Measurements from ENCODE around the gene GAGE2A. TPM values are rescaled to one million over a fixed set of nuclear protein-coding genes. Genes with fewer than 3 reads are reported as not detected.

The GAGE2A gene
- total RNA-seq, 4 donors from 2014 or later, result not detected

- WGBS, 2 donors, result 47 to 67% methylated on average over 7 of the region's 7 CpGs
Measured at GRCh38 chrX:49610718-49611310, 21.5 kb downstream of the GAGE2A start.

GRCh38 chrX:49618574-49618973 is 29.3 kb downstream of the GAGE2A start:
- TF ChIP-seq CTCF (IDR thresholded peaks at IDR 0.05) (no peak), POLR2A (IDR thresholded peaks at IDR 0.05) (no peak)
- intact Hi-C loops (cut with DNase I; ENCODE audit: low total_unique reads), result no loop called here
- 80 to 89% methylated on average over 2 of the region's 2 CpGs for WGBS, 2 donors
- DNase-seq (ENCODE audit: low spot score in 2 of 2), result no peak
- H3K4me3 ChIP-seq (ENCODE audit: low read depth, poor library complexity, severe bottlenecking), result no peak overlapping the region

More at GRCh38 chrX:49610718-49611310, 21.5 kb downstream of the GAGE2A start:
- DNase-seq (ENCODE audit: low spot score in 2 of 2), result no peak
- H3K4me3 ChIP-seq (ENCODE audit: low read depth, poor library complexity, severe bottlenecking), result no peak overlapping the region
- no peak for TF ChIP-seq POLR2A (IDR thresholded peaks at IDR 0.05)
- TF ChIP-seq CTCF (IDR thresholded peaks at IDR 0.05), result no peak
- intact Hi-C loops (cut with DNase I; ENCODE audit: low total_unique reads), result no loop called here

GRCh38 chrX:49627086-49627777 is 37.9 kb downstream of the GAGE2A start:
- 71 to 84% methylated on average over 25 to 33 of the region's 33 CpGs for WGBS, 2 donors
- intact Hi-C loops (cut with DNase I; ENCODE audit: low total_unique reads), result no loop called here
- H3K4me3 ChIP-seq (ENCODE audit: low read depth, poor library complexity, severe bottlenecking), result no peak overlapping the region
- no peak for DNase-seq (ENCODE audit: low spot score in 2 of 2)
- TF ChIP-seq POLR2A (IDR thresholded peaks at IDR 0.05), result no peak
- TF ChIP-seq CTCF (IDR thresholded peaks at IDR 0.05), result no peak

GRCh38 chrX:49644991-49645637 is 55.8 kb downstream of the GAGE2A start:
- H3K4me3 ChIP-seq (ENCODE audit: low read depth, poor library complexity, severe bottlenecking), result no peak overlapping the region
- TF ChIP-seq CTCF (IDR thresholded peaks at IDR 0.05) (no peak), POLR2A (IDR thresholded peaks at IDR 0.05) (no peak)
- WGBS, 2 donors, result 74% methylated on average over 8 of the region's 8 CpGs; no CpG with 5 or more reads in 1 of the 2 donors
- no peak for DNase-seq (ENCODE audit: low spot score in 2 of 2)
- intact Hi-C loops (cut with DNase I; ENCODE audit: low total_unique reads), result no loop called here

Other genes starting within 250 kb of the GAGE2A start
- not detected for gene GAGE12C, start 57.3 kb upstream of the GAGE2A start, total RNA-seq
- not detected for gene GAGE12D, start 47.8 kb upstream of the GAGE2A start, total RNA-seq
- not detected for gene GAGE12E, start 38.2 kb upstream of the GAGE2A start, total RNA-seq
- not detected for gene GAGE12F, start 28.7 kb upstream of the GAGE2A start, total RNA-seq
- gene GAGE12G, start 19.1 kb upstream of the GAGE2A start, total RNA-seq, result not detected
- gene GAGE12H, start 9.5 kb upstream of the GAGE2A start, total RNA-seq, result not detected
- not detected for gene GAGE1, start 9.5 kb downstream of the GAGE2A start, total RNA-seq
- not detected for gene PAGE1, start 106.5 kb downstream of the GAGE2A start, total RNA-seq
- gene PAGE4, start 239.8 kb downstream of the GAGE2A start, total RNA-seq, result not detected

All from lower leg skin (tissue), 4 donors.